ENCODE measurements around the gene TCF19. TPM values are rescaled to one million over a fixed set of nuclear protein-coding genes. Genes with fewer than 3 reads are reported as not detected.

Gene TCF19
- total RNA-seq, 1 experiment from 2014 or later = 15.0 TPM

DNA sequence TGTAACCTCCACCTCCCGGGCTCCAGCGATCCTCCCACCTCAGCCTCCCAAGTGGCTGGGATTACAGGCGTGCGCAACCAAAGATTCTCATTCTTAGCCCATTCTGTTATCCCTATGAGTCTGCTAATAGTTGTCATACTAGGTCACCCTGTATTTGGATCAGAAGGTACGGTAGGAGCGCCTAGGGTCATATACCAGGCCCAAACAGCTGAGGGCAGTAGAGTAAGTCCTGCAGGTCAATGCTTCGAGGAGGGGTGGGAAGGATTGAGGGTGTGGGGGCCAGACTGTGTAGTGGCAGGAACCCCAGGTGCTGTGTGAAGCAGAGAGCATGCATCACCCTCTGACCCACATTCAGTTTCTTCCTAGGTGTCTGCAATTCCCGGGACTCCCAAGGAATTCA, 34.8 kb downstream of the TCF19 start:
- Histone ChIP-seq H3K27me3 (ENCODE audit: insufficient read depth, low read length) (no peaks in the 10 kb centered on the region), H3K4me2 (ENCODE audit: insufficient read depth, insufficient read length, low read length) (no peak overlapping the region), H2AK5ac (ENCODE audit: insufficient read length, low read length) (no peak overlapping the region), H4K20me1 (ENCODE audit: control insufficient read depth, insufficient read depth, insufficient read length) (no peaks in the 10 kb centered on the region), H2BK120ac (ENCODE audit: low read depth, low read length, poor library complexity, severe bottlenecking) (no peak overlapping the region), H3K79me1 (ENCODE audit: insufficient read depth, low read depth, low read length, poor library complexity, severe bottlenecking) (no peaks in the 10 kb centered on the region), H3K14ac (ENCODE audit: insufficient read depth, low read length) (no peak overlapping the region), H3K18ac (ENCODE audit: insufficient read length, low read depth, low read length) (no peak overlapping the region), H3K56ac (ENCODE audit: insufficient read length, low read depth, low read length) (no peak overlapping the region), H2BK20ac (ENCODE audit: low read depth, low read length, poor library complexity, severe bottlenecking) (no peak overlapping the region), H3K4me1 (ENCODE audit: insufficient read depth, low read length) (no peaks in the 10 kb centered on the region), H4K8ac (replicated peaks; ENCODE audit: insufficient read length, low read depth, low read length) (no peak overlapping the region), H3K23me2 (ENCODE audit: insufficient read length, low read depth, low read length, poor library complexity, severe bottlenecking) (peaks cover 4% of the 10 kb centered on the region), H3K9ac (ENCODE audit: extremely low read depth, insufficient read length, low read length) (no peak overlapping the region), H3T11ph (ENCODE audit: low read length) (no peak overlapping the region), H3K23ac (ENCODE audit: insufficient read length, low read depth, low read length) (no peak overlapping the region), H3K27ac (ENCODE audit: insufficient read length, low read depth, low read length) (no peak overlapping the region), H2AFZ (ENCODE audit: low read length) (no peak overlapping the region), H3K4ac (ENCODE audit: low read depth, low read length) (no peak overlapping the region), H2BK5ac (ENCODE audit: insufficient read length, low read length) (no peak overlapping the region), H3K79me2 (ENCODE audit: insufficient read depth, low read length) (no peaks in the 10 kb centered on the region), H2BK12ac (ENCODE audit: insufficient read length, low read depth, low read length) (no peak overlapping the region), H4K5ac (ENCODE audit: insufficient read length, low read depth, low read length) (no peak overlapping the region), H3K9me3 (ENCODE audit: control insufficient read depth, low read depth, low read length) (no peaks in the 10 kb centered on the region), H4K91ac (ENCODE audit: insufficient read length, low read depth, low read length) (no peak overlapping the region), H2BK15ac (ENCODE audit: low read depth, low read length) (no peak overlapping the region)
- H3K4me1 Mint-ChIP-seq = peaks cover 10 to 13% of the 10 kb centered on the region in 2 experiments
- no peaks in the 10 kb centered on the region; the same call in 1 of the 2 replicates for H3K27me3 Mint-ChIP-seq (ENCODE audit: low read depth)
- no peak for DNase-seq
- H3K4me3 Mint-ChIP-seq = no peak overlapping the region; a peak in 1 of 5 replicates
- H3K27ac Mint-ChIP-seq = no peak overlapping the region
- peaks cover 4 to 10% of the 10 kb centered on the region in 2 experiments for H3K9me3 Mint-ChIP-seq
- no CpG with 5 or more reads among the region's 8 CpGs for WGBS (ENCODE audit: extremely low coverage, insufficient read length, low lambda C conversion rate)
- TF ChIP-seq, protein P1, sequence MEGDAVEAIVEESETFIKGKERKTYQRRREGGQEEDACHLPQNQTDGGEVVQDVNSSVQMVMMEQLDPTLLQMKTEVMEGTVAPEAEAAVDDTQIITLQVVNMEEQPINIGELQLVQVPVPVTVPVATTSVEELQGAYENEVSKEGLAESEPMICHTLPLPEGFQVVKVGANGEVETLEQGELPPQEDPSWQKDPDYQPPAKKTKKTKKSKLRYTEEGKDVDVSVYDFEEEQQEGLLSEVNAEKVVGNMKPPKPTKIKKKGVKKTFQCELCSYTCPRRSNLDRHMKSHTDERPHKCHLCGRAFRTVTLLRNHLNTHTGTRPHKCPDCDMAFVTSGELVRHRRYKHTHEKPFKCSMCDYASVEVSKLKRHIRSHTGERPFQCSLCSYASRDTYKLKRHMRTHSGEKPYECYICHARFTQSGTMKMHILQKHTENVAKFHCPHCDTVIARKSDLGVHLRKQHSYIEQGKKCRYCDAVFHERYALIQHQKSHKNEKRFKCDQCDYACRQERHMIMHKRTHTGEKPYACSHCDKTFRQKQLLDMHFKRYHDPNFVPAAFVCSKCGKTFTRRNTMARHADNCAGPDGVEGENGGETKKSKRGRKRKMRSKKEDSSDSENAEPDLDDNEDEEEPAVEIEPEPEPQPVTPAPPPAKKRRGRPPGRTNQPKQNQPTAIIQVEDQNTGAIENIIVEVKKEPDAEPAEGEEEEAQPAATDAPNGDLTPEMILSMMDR (conservative IDR thresholded peaks at IDR 0.05) = 0 out of 3 replicates have a peak, but pooled peaks have one; percentile 17
- peaks cover 7 to 16% (median 9%) of the 10 kb centered on the region in 3 experiments for H3K36me3 Mint-ChIP-seq (ENCODE audit: insufficient read depth in 1 of 3, low read depth in 3 of 3)

All from H9 (cell line).